Common myeloid progenitor, CD34-positive (primary cell): Measurements from ENCODE around the gene ANGPTL7.
"Not testable (repeated sequence)": the region's sequence is repeated elsewhere in the genome, so short reads cannot be mapped to it uniquely, and the experiment has no call there.

Source experiments
- CTCF ChIA-PET: fragments of 350-600 bp; sonication (Branson Sonifier 250); formaldehyde crosslinking; loops from one replicate; lab custom pipeline; 2021; ENCODE audit warnings: antibody characterized with exemption; lab: Charles Lee
- POLR2A ChIA-PET: fragments of 350-600 bp; sonication (Branson Sonifier 250); formaldehyde crosslinking; loops from one replicate; lab custom pipeline; 2021; ENCODE audit warnings: antibody characterized with exemption; lab: Charles Lee
- DNase-seq, 3 donors: peaks; one replicate each; pipeline versions ENCODE4 v3.0.0 to v3.0.0-alpha.2; 2013
- H3K27ac ChIP-seq, 2 experiments: 1 replicate in 1 of 2; 2 replicates in 1 of 2; pipeline ENCODE4 v1.7.0; 2013; ENCODE audit warnings: inconsistent platforms in 2 of 2, low read length in 2 of 2, mild to moderate bottlenecking in 2 of 2, low read depth in 1 of 2, moderate library complexity in 1 of 2; ENCODE audit not compliant: severe bottlenecking in 2 of 2, insufficient read depth in 1 of 2, poor library complexity in 1 of 2
- H3K27me3 ChIP-seq, 5 experiments: replicated peaks in 2 of 5; 1 replicate in 3 of 5; 2 replicates in 2 of 5; pipeline versions ENCODE4 v1.6.1 to v1.7.0; 2013; ENCODE audit warnings: low read length in 4 of 5, mild to moderate bottlenecking in 2 of 5, moderate library complexity in 2 of 5, inconsistent platforms in 1 of 5; ENCODE audit not compliant: insufficient read depth in 5 of 5, control insufficient read depth in 4 of 5
- H3K36me3 ChIP-seq, 4 experiments: 1 replicate in 2 of 4; 2 replicates in 2 of 4; pipeline versions ENCODE4 v1.6.1 to v1.7.0; 2013; ENCODE audit warnings: low read length in 3 of 4, control low read depth in 1 of 4, mild to moderate bottlenecking in 1 of 4; ENCODE audit not compliant: control insufficient read depth in 4 of 4, insufficient read depth in 4 of 4
- H3K4me1 ChIP-seq, 4 experiments: 1 replicate in 3 of 4; 2 replicates in 1 of 4; pipeline versions ENCODE4 v1.6.1 to v1.7.1; 2013; ENCODE audit warnings: low read length in 3 of 4, mild to moderate bottlenecking in 3 of 4, control low read depth in 1 of 4, inconsistent platforms in 1 of 4, moderate library complexity in 1 of 4; ENCODE audit not compliant: control insufficient read depth in 4 of 4, insufficient read depth in 4 of 4; ENCODE audit errors: control extremely low read depth in 1 of 4
- H3K4me3 ChIP-seq, 7 experiments: 1 replicate in 4 of 7; 2 replicates in 3 of 7; pipeline versions ENCODE4 v1.5.1 to v1.7.0; 2013; ENCODE audit warnings: mild to moderate bottlenecking in 7 of 7, low read length in 6 of 7, moderate library complexity in 6 of 7, inconsistent platforms in 2 of 7, low read depth in 2 of 7, control low read depth in 1 of 7; ENCODE audit not compliant: insufficient read depth in 4 of 7, control insufficient read depth in 1 of 7; ENCODE audit errors: extremely low read depth in 1 of 7
- H3K9me3 ChIP-seq, 5 experiments: 1 replicate in 4 of 5; 2 replicates in 1 of 5; pipeline versions ENCODE4 v1.6.1 to v1.7.1; 2013; ENCODE audit warnings: low read length in 4 of 5, mild to moderate bottlenecking in 2 of 5, inconsistent platforms in 1 of 5, low read depth in 1 of 5, moderate library complexity in 1 of 5; ENCODE audit not compliant: control insufficient read depth in 4 of 5, insufficient read depth in 2 of 5; ENCODE audit errors: control extremely low read depth in 1 of 5
- WGBS: methylation state at CpG from one replicate; pipeline ENCODE4 v1.1.5; 2013; ENCODE audit not compliant: insufficient coverage; 5-methylcytosine and 5-hydroxymethylcytosine counted together

The ANGPTL7 gene

GRCh38 chr1:11178021-11179015 is 10.8 kb upstream of the ANGPTL7 start:
- Histone ChIP-seq H3K27ac (no peak overlapping the region), H3K4me1 (no peaks in the 10 kb centered on the region), H3K36me3 (peaks cover 2 to 29% (median 9%) of the 10 kb centered on the region in 4 experiments), H3K9me3 (no peaks in the 10 kb centered on the region), H3K27me3 (no peaks in the 10 kb centered on the region), H3K4me3 (no peak overlapping the region)
- no peak for DNase-seq
- CTCF ChIA-PET: no interaction called here
- WGBS: 97% methylated on average over 6 of the region's 7 CpGs
- POLR2A ChIA-PET: no interaction called here

DNA sequence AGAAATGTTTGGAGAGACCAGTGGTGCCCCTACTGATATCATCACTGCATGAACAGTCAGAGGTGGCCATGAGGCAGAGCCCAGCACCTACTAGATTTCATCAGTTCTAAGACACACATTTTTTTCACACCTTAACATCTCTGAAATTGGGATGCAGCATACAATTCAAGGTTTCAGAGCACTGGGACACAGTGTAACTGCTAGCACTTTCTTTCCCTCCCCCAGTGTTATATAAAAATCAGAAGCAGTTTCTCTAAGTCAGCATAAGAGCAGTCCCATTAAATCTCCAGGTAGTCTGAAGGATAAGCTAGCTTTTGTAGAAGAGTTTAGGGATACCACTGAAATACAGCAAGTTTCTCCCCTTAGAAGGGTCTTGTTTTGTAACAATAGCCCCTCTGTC is 10.0 kb upstream of the ANGPTL7 start:
- Histone ChIP-seq H3K4me1 (no peaks in the 10 kb centered on the region), H3K36me3 (peaks cover 2 to 31% (median 10%) of the 10 kb centered on the region in 4 experiments), H3K4me3 (no peak overlapping the region), H3K27ac (no peak overlapping the region), H3K27me3 (no peaks in the 10 kb centered on the region), H3K9me3 (no peaks in the 10 kb centered on the region)
- ChIA-PET POLR2A (no interaction called here), CTCF (no interaction called here)
- no peak for DNase-seq

DNA sequence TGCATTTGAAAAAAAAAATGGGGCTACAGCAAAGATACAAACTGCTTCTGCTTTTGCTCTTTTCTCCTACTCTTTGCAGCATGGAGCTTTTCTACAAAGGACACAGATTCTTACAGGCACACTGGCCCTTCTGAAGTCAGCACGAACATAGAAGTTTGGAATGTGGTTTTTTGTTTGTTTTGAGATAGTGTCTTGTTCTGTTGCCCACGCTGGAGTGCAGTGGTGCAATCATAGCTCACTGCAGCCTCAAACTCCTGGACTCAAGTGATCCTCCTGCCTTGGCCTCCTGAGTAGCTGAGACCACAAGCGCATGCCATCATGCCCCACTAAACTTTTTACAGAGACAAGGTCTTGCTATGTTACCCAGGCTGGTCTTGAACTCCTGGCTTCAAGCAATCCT is 9.4 kb upstream of the ANGPTL7 start:
- H3K4me3 ChIP-seq, H3K27me3 ChIP-seq, H3K27ac ChIP-seq, H3K9me3 ChIP-seq, DNase-seq, H3K4me1 ChIP-seq, POLR2A ChIA-PET, CTCF ChIA-PET: not testable (repeated sequence)
- peaks cover 2 to 37% (median 13%) of the 10 kb centered on the region in 4 experiments for H3K36me3 ChIP-seq
- 100% methylated on average over 2 of the region's 3 CpGs for WGBS

- Histone ChIP-seq H3K4me3 (no peak overlapping the region), H3K27me3 (no peaks in the 10 kb centered on the region), H3K4me1 (no peaks in the 10 kb centered on the region), H3K27ac (no peak overlapping the region), H3K36me3 (peaks cover 2 to 41% (median 15%) of the 10 kb centered on the region in 4 experiments), H3K9me3 (no peaks in the 10 kb centered on the region)
- no peak for DNase-seq
- ChIA-PET POLR2A (no interaction called here), CTCF (no interaction called here)
These were observed 8.8 kb upstream of the ANGPTL7 start for GRCh38 chr1:11180342-11180744.

- WGBS: no CpG with 5 or more reads among the region's 3 CpGs
- H3K27ac ChIP-seq: no peak overlapping the region
- H3K36me3 ChIP-seq: peaks cover 4 to 54% (median 16%) of the 10 kb centered on the region in 4 experiments
- POLR2A ChIA-PET: no interaction called here
- DNase-seq: no peak
- no peak overlapping the region for H3K4me3 ChIP-seq
- H3K9me3 ChIP-seq: no peaks in the 10 kb centered on the region
- CTCF ChIA-PET: no interaction called here
- no peaks in the 10 kb centered on the region for H3K4me1 ChIP-seq
- no peaks in the 10 kb centered on the region for H3K27me3 ChIP-seq
These were observed 6.3 kb upstream of the ANGPTL7 start for GRCh38 chr1:11182884-11183283.

DNA sequence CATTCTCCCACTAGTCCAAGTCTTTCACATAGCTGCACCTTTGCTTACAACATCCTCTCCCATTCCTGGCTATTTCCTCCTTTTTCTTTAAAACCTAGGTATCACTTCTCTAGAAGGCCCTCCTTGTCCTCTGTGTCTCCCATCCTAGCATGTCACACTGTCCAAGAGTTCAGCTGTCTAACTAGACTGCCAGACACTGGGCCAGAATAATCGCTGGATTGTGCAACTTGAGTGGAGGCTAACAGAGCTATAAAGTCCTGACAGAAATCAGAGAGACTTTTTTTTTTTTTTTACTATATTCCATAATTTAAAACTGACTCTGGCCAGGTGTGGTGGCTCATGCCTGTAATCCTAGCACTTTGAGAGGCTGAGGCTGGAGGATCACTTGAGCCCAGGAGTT is 4.2 kb upstream of the ANGPTL7 start:
- Histone ChIP-seq H3K9me3 (no peaks in the 10 kb centered on the region), H3K27me3 (no peaks in the 10 kb centered on the region), H3K4me3 (no peak overlapping the region), H3K4me1 (no peaks in the 10 kb centered on the region), H3K27ac (no peak overlapping the region), H3K36me3 (peaks cover 10 to 61% (median 22%) of the 10 kb centered on the region in 4 experiments)
- no peak for DNase-seq
- ChIA-PET CTCF (interaction anchor here (0.8 kb wide), 1 partner anchor 33 kb away, joined by 5 read pairs; no protein-coding TSS in a partner anchor), POLR2A (interaction anchor here (0.8 kb wide), 1 partner anchor 156 kb away, joined by 5 read pairs; no protein-coding TSS in a partner anchor)
- WGBS: no CpG with 5 or more reads among the region's 1 CpG

GRCh38 chr1:11187000-11187399 is 2.2 kb upstream of the ANGPTL7 start:
- Histone ChIP-seq H3K36me3 (peaks cover 8 to 66% (median 35%) of the 10 kb centered on the region in 4 experiments), H3K9me3 (no peaks in the 10 kb centered on the region), H3K27me3 (no peaks in the 10 kb centered on the region), H3K4me3 (no peak overlapping the region), H3K27ac (no peak overlapping the region), H3K4me1 (no peaks in the 10 kb centered on the region)
- ChIA-PET POLR2A (no interaction called here), CTCF (no interaction called here)
- 100% methylated on average over 2 of the region's 3 CpGs for WGBS
- DNase-seq: no peak
